GM18519 (cell line): ENCODE measurements around the gene SIRT4.
"Not testable (repeated sequence)": the region's sequence is repeated elsewhere in the genome, so short reads cannot be mapped to it uniquely, and the experiment has no call there.

Source experiments
- ATAC-seq: cut with Tn5 transposase; IDR thresholded peaks from one replicate; pipeline ENCODE4 v1.9.1; 2021; ENCODE audit warnings: mild to moderate bottlenecking, moderate library complexity; ENCODE audit not compliant: unreplicated experiment, low FRiP score

SIRT4 gene, protein sequence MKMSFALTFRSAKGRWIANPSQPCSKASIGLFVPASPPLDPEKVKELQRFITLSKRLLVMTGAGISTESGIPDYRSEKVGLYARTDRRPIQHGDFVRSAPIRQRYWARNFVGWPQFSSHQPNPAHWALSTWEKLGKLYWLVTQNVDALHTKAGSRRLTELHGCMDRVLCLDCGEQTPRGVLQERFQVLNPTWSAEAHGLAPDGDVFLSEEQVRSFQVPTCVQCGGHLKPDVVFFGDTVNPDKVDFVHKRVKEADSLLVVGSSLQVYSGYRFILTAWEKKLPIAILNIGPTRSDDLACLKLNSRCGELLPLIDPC

GRCh38 chr12:120301962-120302815 is at the start of gene SIRT4:
SIRT4 (plus strand) TSS chr12:120302321; CDS start chr12:120303562, 1,241 bp downstream.
- peak; percentile 89 for ATAC-seq

- not testable (repeated sequence) for ATAC-seq
Measured at GRCh38 chr12:120253313-120253712, 48.8 kb upstream of the SIRT4 start.

- ATAC-seq = no peak
Measured at GRCh38 chr12:120254809-120255208, 47.3 kb upstream of the SIRT4 start.

- ATAC-seq = no peak
Measured at GRCh38 chr12:120257041-120257821, 44.9 kb upstream of the SIRT4 start.

- ATAC-seq = no peak
Measured at GRCh38 chr12:120258323-120258896, 43.7 kb upstream of the SIRT4 start.

GRCh38 chr12:120259418-120260202 is 42.5 kb upstream of the SIRT4 start:
- ATAC-seq = no peak

DNA sequence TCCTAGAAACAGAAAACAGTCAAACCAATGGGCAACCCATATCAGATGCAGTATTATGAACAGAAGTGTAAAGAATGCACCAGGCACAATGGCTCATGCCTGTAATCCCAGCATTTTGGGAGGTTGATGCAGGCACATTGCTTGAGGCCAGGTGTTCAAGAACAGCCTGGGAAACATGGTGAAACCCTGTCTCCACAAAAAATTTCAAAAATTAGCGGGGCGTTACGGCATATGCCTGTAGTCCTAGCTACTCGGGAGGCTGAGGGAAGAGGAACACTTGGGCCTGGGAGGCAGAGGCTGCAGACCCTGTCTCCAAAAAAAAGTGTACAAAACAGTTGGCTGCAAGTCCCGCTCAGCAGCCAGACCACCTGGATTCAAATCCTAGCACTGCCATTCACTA is 41.5 kb upstream of the SIRT4 start:
- ATAC-seq = no peak

DNA sequence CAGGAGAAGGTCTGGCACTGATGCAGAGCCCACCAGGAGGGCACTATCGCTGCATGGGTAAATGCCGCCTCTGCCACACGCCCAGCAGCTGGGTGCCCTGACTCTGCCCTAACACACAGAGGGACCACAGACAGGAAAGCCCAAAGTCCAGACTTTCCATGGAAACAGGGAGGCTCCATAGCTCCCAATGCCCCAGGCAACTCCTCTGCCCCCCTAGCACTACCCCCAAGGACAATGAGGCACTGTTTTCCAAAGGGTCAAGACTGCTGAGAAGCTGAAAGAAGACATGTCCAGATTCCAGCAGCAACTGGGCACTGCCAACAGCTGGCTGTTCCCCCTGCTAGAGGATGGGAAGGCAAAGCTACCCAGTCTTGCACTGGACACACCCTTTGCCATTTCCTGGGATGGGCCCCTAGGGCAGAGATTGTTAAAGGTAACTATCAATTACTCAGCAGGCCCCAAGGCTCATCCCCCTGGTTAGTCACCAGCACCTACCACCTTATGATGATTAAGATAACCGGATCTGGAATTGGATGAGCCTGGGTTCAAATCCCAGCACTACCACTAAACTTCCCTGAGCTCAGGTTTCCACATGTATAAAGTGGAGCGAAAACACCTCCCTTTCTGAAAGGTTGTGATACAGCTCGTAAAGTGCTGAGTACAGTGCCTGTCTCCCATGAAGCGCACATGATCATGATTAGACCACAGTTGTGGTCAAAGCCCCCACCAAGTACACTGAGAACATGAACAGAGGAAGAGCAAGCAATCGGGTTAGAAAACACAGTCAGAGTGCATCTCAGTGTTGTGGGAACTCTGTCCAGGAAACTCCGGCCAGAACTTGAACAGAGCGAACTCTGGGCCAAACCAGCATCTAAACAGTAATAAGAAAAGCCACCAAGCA is 39.9 kb upstream of the SIRT4 start:
- no peak for ATAC-seq

DNA sequence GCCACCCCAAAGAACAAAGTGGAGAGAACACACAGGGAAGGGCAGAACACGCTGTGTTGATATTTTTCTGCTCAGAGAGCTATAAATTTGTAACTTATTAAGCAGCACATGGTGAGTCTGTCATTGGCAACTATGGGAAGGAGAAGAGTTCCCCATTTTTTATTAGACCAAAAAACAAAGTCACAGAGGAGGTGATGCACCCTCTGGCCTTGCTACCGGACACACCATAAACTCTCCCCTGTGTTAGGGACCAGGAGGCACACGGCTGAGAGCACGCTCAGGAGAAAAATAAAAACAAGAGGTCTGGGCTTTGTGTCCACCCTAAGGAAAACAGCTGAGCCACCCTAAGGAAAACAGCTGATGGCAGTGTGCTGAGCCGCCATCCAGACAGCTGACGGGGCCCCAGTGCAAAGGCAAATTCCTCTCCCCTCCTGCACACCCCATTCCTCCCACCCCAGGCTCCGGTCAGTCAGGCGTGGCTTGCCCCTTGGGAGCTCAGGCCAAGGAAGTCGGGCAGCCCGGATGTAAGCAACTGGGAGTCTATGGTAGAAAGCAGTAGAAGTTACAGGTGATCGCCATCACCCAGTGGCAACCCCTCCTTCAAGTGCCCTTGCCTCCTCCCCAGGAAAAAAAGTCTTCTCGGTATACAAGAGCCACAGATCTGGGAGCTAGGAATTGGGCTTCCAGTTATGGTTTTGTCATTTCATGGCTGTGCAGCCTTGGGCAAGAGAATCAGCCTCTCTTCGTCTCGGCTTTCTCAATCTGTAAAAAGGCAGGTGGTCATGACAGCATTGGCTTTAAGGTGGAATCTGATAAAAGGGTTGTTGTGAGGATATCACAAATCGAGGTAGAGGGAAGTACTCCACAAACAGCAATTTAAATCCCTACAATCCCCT is 39.0 kb upstream of the SIRT4 start:
- ATAC-seq = no peak

GRCh38 chr12:120263748-120264085 is 38.4 kb upstream of the SIRT4 start:
- ATAC-seq = no peak

- ATAC-seq = no peak
Measured at GRCh38 chr12:120264086-120264903, 37.8 kb upstream of the SIRT4 start.

GRCh38 chr12:120264904-120265472 is 37.1 kb upstream of the SIRT4 start:
- ATAC-seq = no peak

DNA sequence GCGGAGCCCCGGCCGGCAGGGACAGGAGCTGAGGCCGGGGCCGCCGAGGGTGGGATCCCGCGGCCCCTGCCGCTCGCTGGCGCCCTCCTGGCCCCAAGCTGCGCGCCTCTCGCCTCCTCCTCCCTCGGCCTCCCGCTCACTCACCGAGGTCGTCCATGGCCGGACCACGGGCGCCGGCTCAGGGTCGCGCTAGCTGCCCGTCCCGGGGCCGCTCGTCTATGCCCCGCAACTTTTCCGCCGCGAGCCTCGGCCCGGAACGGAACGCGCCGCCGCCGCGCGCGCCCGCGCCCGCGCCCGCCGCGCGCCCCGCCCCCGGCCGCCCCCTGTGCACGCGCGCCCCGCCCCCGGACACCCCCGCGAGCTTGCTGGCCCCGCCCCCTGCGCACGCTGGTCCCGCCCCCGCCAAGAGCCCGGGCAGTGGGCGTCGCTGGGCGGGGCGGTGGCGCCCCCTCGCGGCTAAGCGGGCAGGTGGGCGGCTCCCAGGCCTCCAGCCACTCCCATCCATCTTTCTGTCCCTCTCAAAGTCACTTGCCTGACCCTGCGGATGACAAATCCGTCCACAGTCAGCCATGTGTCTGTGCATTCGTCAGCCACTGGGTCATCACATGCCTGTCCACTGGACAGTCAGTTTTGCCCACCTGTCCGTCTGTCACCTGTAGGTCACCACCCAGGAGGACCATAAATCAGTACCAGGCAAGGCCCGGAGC is 36.5 kb upstream of the SIRT4 start, which contains the start of gene PXN:
Gene PXN, minus strand, starts transcription at position 258 of the 707 bp plus-strand sequence. Its CDS starts 101 bp downstream, at position 157.
- ATAC-seq = no peak

DNA sequence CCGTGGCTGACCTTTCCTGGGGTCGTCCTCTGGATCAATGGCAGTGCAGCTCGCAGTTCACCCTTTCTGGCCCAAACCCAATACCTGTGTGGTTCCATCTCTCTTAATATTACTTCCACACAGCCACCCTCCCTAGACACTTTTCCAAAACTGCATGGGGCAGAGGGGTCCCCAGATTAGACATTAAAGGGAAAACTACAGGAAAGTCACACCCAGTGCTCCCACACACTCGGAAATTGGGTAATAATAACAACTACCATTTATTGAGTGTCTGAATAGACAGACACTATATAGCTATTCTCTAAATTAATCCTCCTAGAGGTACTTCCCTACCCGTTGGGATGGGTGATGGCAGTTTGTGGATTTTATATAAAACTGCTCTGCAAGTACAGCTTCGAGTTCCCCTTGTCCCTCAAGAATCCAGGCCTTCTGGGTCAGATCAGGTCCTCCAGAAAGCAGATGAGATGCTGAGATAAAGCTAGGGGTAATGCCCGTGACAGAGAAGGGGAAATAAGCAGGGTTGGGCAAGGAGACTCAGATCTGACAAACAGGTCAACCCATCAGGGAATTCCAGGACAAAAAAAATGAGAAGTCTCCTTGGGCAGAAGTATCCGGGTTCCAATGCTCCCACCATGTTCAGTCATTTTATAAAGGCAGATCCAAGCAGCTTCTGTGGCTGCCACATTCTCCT is 35.8 kb upstream of the SIRT4 start:
- no peak for ATAC-seq

- no peak for ATAC-seq
Measured at GRCh38 chr12:120267736-120268135, 34.4 kb upstream of the SIRT4 start.
